AG09319 (cell line): ENCODE data around the gene RNFT2.
"Not testable (repeated sequence)": the region's sequence is repeated elsewhere in the genome, so short reads cannot be mapped to it uniquely, and the experiment has no call there.

Experiments
- DNase-seq: peaks from one replicate; pipeline ENCODE4 v3.0.0-alpha.2; 2010; ENCODE audit warnings: low read depth; ENCODE audit errors: extremely low read depth
- CTCF ChIP-seq: IDR thresholded peaks from 2 replicates; pipeline ENCODE4 v1.5.1; 2011; ENCODE audit warnings: low read depth, mild to moderate bottlenecking, inconsistent platforms, low read length, moderate library complexity

The RNFT2 gene

DNA sequence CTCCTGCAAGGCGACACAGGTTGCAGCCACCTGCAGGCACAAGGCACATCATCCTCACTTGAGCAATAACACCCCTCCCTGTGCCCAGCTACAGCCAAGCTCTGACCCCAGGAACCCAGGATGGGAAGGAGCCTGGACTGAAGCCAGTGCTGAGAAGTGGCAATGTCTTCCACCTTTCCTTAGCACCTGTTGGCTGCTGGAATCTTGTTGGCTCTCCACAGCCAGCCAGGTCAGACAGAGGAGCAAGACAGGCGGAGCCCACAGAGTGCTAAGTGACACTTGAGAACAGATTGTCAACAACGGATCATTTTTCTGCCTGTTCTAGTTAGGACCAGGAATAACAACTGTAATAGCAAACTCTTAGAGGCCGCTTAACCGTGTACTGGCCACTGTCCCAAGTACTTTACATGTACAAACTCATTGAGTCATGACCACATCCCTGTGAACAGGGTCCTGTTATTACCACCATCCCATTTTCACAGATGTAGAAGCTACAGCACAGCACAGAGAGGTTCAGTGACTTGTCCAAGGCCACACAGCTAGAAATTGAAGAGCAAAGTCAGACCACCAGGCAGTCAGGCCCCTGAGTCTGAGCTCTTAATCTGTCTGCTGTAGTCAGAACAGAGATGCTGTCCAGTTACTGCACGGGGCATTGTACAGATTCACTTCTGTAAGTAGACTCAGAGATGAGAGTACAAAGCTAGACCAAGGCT, 45.6 kb downstream of the RNFT2 start:
- DNase-seq, result no peak
- TF ChIP-seq CTCF, result no peak

DNA sequence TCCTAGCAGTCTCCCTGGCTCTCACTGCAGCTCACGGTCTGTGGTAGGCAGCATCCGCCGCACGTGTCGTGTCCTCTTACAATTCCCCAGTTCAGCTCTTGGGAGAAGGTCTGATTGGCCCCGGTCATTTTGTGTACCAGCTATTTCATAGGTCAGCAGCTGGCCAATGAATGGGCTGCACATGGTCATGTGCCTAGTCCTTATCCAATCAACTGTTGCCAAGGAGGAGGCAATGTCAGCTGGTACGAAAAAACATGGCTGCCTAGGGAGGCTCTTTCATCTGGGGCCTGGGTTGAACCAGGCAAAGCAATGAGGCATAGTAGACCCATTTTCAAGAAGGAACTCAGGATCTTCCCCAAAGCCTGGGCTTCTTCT, 46.1 kb downstream of the RNFT2 start:
- no peak for DNase-seq
- TF ChIP-seq CTCF, result no peak

DNA sequence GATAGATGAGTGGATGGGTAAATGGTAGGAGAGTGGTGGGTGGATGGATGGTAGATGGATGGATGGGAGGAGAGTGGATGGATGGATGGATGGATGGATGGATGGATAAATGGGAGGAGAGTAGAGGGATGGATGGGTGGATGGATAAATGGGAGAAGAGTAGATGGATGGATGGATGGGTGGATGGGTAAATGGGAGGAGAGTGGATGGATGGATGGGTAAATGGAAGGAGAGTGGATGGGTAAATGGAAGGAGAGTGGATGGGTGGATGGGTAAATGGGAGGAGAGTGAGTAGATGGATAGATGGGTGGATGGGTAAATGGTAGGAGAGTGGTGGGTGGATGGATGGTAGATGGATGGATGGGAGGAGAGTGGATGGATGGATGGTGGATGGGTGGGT, 51.4 kb downstream of the RNFT2 start:
- DNase-seq, result not testable (repeated sequence)

DNA sequence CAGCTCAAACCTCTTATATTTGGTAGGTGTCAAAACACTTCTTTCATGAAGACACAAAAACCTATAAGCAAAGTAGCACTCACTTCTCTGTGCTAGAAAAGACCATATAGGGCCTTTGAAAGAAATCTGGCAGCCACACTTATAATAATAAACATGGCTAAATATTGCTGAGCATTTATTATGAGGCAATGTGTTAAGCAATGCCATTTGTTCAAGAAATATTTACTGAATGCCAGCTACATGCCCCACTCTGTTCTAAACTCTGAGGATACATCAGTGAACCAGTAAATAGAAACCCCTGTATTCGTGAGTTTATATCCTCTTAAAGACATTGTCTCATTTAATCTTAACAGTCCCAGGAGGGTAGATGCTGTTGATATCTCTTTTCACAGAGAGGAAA, 52.0 kb downstream of the RNFT2 start:
- no peak for TF ChIP-seq CTCF
- no peak for DNase-seq

DNA sequence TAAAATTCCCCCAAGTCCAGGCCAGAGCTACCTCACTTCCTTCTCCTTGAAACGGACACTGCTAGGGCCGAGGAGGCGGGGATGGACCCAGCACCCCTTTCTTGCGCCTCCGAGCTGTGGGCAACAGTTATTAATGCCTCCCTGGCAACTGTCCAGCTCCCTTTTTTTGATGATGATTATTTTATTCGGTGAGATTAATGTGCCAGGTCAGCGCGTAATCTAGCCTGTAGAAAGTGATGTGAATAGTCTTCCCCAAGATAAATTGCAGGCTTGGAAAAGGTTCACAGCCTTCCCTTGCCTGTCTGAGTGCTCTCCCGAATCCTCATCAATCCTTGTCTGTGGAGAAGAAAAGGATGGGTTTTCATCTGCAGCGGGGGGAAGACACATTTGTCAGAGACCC, 54.3 kb downstream of the RNFT2 start:
- no peak for TF ChIP-seq CTCF
- no peak for DNase-seq

DNA sequence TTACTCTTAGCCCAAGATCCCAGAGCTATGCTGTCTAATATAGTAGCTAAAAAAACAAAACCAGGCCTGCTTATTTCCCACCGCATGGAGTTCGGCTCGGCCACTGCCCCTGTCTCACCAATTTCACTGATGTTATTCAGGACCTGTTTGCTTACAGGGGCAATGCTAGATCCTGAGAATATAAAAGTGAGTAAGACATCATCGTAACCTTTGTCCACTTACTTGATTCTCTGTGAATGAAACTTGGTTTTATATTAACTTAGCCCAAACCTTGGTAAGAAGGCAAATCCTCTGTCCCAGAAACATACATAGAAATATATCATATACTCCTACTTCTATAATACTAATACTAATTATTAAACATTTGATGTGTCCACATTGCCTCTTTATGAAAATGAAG, 56.6 kb downstream of the RNFT2 start:
- no peak for TF ChIP-seq CTCF
- DNase-seq, result no peak

GRCh38 chr12:116797885-116798284, 59.8 kb downstream of the RNFT2 start:
- no peak for TF ChIP-seq CTCF
- no peak for DNase-seq

- no peak for TF ChIP-seq CTCF
- no peak for DNase-seq
Observed at GRCh38 chr12:116798719-116799118, 60.6 kb downstream of the RNFT2 start.
